Activated naive CD8-positive, alpha-beta T cell (primary cell): ENCODE data around the gene DMD.

Experiments
- H3K27ac Mint-ChIP-seq: one replicate; pipeline ENCODE4 v1.8.0; 2021; ENCODE audit warnings: mixed read lengths
- H3K27me3 Mint-ChIP-seq: one replicate; pipeline ENCODE4 v1.8.0; 2021; ENCODE audit warnings: mixed read lengths
- H3K36me3 Mint-ChIP-seq: one replicate; pipeline ENCODE4 v1.8.0; 2021; ENCODE audit warnings: mixed read lengths
- H3K4me1 Mint-ChIP-seq: one replicate; pipeline ENCODE4 v1.8.0; 2021; ENCODE audit warnings: low read depth, mixed read lengths
- H3K4me3 Mint-ChIP-seq: one replicate; pipeline ENCODE4 v1.8.0; 2021; ENCODE audit warnings: mild to moderate bottlenecking, mixed read lengths
- H3K9me3 Mint-ChIP-seq: one replicate; pipeline ENCODE4 v1.8.0; 2021; ENCODE audit warnings: low read depth, mixed read lengths

The DMD gene

GRCh38 chrX:31124536-31124935, 2086.8 kb downstream of the DMD start:
- no peaks in the 10 kb centered on the region for H3K9me3 Mint-ChIP-seq

GRCh38 chrX:31123335-31123734, 2088.0 kb downstream of the DMD start:
- Mint-ChIP-seq H3K36me3 (no peaks in the 10 kb centered on the region), H3K4me1 (no peaks in the 10 kb centered on the region), H3K27ac (no peak overlapping the region), H3K4me3 (no peak overlapping the region), H3K27me3 (no peaks in the 10 kb centered on the region), H3K9me3 (no peaks in the 10 kb centered on the region)

More at GRCh38 chrX:31124536-31124935, 2086.8 kb downstream of the DMD start:
- Mint-ChIP-seq H3K4me3 (no peak overlapping the region), H3K27ac (no peak overlapping the region), H3K4me1 (no peaks in the 10 kb centered on the region), H3K27me3 (no peaks in the 10 kb centered on the region), H3K36me3 (no peaks in the 10 kb centered on the region)

GRCh38 chrX:31117266-31117665, 2094.1 kb downstream of the DMD start:
- H3K36me3 Mint-ChIP-seq, result no peaks in the 10 kb centered on the region
- no peaks in the 10 kb centered on the region for H3K4me1 Mint-ChIP-seq
- H3K4me3 Mint-ChIP-seq, result no peak overlapping the region
- H3K9me3 Mint-ChIP-seq, result no peaks in the 10 kb centered on the region
- no peak overlapping the region for H3K27ac Mint-ChIP-seq
- H3K27me3 Mint-ChIP-seq, result no peaks in the 10 kb centered on the region

- H3K4me3 Mint-ChIP-seq, result no peak overlapping the region
- H3K9me3 Mint-ChIP-seq, result no peaks in the 10 kb centered on the region
- H3K27ac Mint-ChIP-seq, result no peak overlapping the region
- no peaks in the 10 kb centered on the region for H3K36me3 Mint-ChIP-seq
- no peaks in the 10 kb centered on the region for H3K4me1 Mint-ChIP-seq
- H3K27me3 Mint-ChIP-seq, result no peaks in the 10 kb centered on the region
Measured at GRCh38 chrX:31115398-31115797, 2096.0 kb downstream of the DMD start.

- Mint-ChIP-seq H3K4me1 (no peaks in the 10 kb centered on the region), H3K27ac (no peak overlapping the region)
Measured at GRCh38 chrX:31114858-31115257, 2096.5 kb downstream of the DMD start.

GRCh38 chrX:31112226-31112999, 2098.9 kb downstream of the DMD start:
- Mint-ChIP-seq H3K4me3 (no peak overlapping the region), H3K36me3 (no peaks in the 10 kb centered on the region), H3K27ac (no peak overlapping the region), H3K4me1 (no peaks in the 10 kb centered on the region), H3K9me3 (no peaks in the 10 kb centered on the region), H3K27me3 (no peaks in the 10 kb centered on the region)

More at GRCh38 chrX:31114858-31115257, 2096.5 kb downstream of the DMD start:
- Mint-ChIP-seq H3K4me3 (no peak overlapping the region), H3K27me3 (no peaks in the 10 kb centered on the region), H3K36me3 (no peaks in the 10 kb centered on the region), H3K9me3 (no peaks in the 10 kb centered on the region)

- H3K36me3 Mint-ChIP-seq, result no peaks in the 10 kb centered on the region
Measured at GRCh38 chrX:31110657-31111056, 2100.7 kb downstream of the DMD start.

GRCh38 chrX:31099536-31100090, 2111.7 kb downstream of the DMD start:
- Mint-ChIP-seq H3K9me3 (no peaks in the 10 kb centered on the region), H3K27ac (no peak overlapping the region), H3K4me3 (no peak overlapping the region), H3K27me3 (no peaks in the 10 kb centered on the region), H3K36me3 (no peaks in the 10 kb centered on the region), H3K4me1 (peaks cover 2% of the 10 kb centered on the region)

More at GRCh38 chrX:31110657-31111056, 2100.7 kb downstream of the DMD start:
- Mint-ChIP-seq H3K9me3 (no peaks in the 10 kb centered on the region), H3K4me3 (no peak overlapping the region), H3K27ac (no peak overlapping the region), H3K27me3 (no peaks in the 10 kb centered on the region), H3K4me1 (no peaks in the 10 kb centered on the region)

GRCh38 chrX:31098079-31098478, 2113.3 kb downstream of the DMD start:
- H3K9me3 Mint-ChIP-seq, result no peaks in the 10 kb centered on the region
- no peaks in the 10 kb centered on the region for H3K27me3 Mint-ChIP-seq
- no peak overlapping the region for H3K27ac Mint-ChIP-seq
- peaks cover 2% of the 10 kb centered on the region for H3K4me1 Mint-ChIP-seq
- no peaks in the 10 kb centered on the region for H3K36me3 Mint-ChIP-seq
- H3K4me3 Mint-ChIP-seq, result no peak overlapping the region

- Mint-ChIP-seq H3K27ac (no peak overlapping the region), H3K27me3 (no peaks in the 10 kb centered on the region), H3K36me3 (no peaks in the 10 kb centered on the region), H3K4me3 (no peak overlapping the region), H3K9me3 (no peaks in the 10 kb centered on the region), H3K4me1 (no peaks in the 10 kb centered on the region)
Measured at GRCh38 chrX:31093639-31093975, 2117.7 kb downstream of the DMD start.

- H3K27ac Mint-ChIP-seq, result no peak overlapping the region
- H3K27me3 Mint-ChIP-seq, result no peaks in the 10 kb centered on the region
- no peak overlapping the region for H3K4me3 Mint-ChIP-seq
- no peaks in the 10 kb centered on the region for H3K4me1 Mint-ChIP-seq
- H3K9me3 Mint-ChIP-seq, result no peaks in the 10 kb centered on the region
- H3K36me3 Mint-ChIP-seq, result no peaks in the 10 kb centered on the region
Measured at GRCh38 chrX:31092970-31093638, 2118.2 kb downstream of the DMD start.

GRCh38 chrX:31092476-31092875, 2118.9 kb downstream of the DMD start:
- H3K36me3 Mint-ChIP-seq, result no peaks in the 10 kb centered on the region
- no peak overlapping the region for H3K27ac Mint-ChIP-seq
- H3K4me1 Mint-ChIP-seq, result no peaks in the 10 kb centered on the region
- H3K9me3 Mint-ChIP-seq, result no peaks in the 10 kb centered on the region
- no peak overlapping the region for H3K4me3 Mint-ChIP-seq
- no peaks in the 10 kb centered on the region for H3K27me3 Mint-ChIP-seq

- Mint-ChIP-seq H3K36me3 (no peaks in the 10 kb centered on the region), H3K27ac (peak overlapping the region; percentile 28), H3K9me3 (no peaks in the 10 kb centered on the region), H3K4me1 (no peaks in the 10 kb centered on the region), H3K27me3 (no peaks in the 10 kb centered on the region), H3K4me3 (no peak overlapping the region)
Measured at GRCh38 chrX:31091819-31092218, 2119.5 kb downstream of the DMD start.

- Mint-ChIP-seq H3K4me1 (peaks cover 3% of the 10 kb centered on the region), H3K27me3 (no peaks in the 10 kb centered on the region), H3K36me3 (no peaks in the 10 kb centered on the region), H3K27ac (no peak overlapping the region), H3K9me3 (peaks cover 4% of the 10 kb centered on the region), H3K4me3 (no peak overlapping the region)
Measured at GRCh38 chrX:31074522-31074921, 2136.8 kb downstream of the DMD start.

- peaks cover 3% of the 10 kb centered on the region for H3K4me1 Mint-ChIP-seq
Measured at GRCh38 chrX:31071725-31072124, 2139.6 kb downstream of the DMD start, which contains the start of gene FTHL17. TSS of gene FTHL17 (minus strand) at chrX:31072041. CDS start at chrX:31071953, 88 bp downstream.

More at GRCh38 chrX:31071725-31072124, 2139.6 kb downstream of the DMD start, which contains the start of gene FTHL17:
- H3K4me3 Mint-ChIP-seq, result no peak within 1 kb of the TSS
- H3K36me3 Mint-ChIP-seq, result no peaks in the 10 kb centered on the region
- no peaks in the 10 kb centered on the region for H3K27me3 Mint-ChIP-seq
- H3K9me3 Mint-ChIP-seq, result peaks cover 4% of the 10 kb centered on the region
- H3K27ac Mint-ChIP-seq, result no peak within 1 kb of the TSS
